CD14-positive monocyte (primary cell): ENCODE measurements around the gene KCNT1. TPM values are rescaled to one million over a fixed set of nuclear protein-coding genes. Genes with fewer than 3 reads are reported as not detected.
A peak's percentile ranks its signal among the peaks of the same experiment; 100 is the strongest.

Experiments
- DNase-seq, 3 donors: peaks; one replicate each; pipeline ENCODE4 v3.0.0-alpha.2; 2011 to 2022
- H2AFZ ChIP-seq: 2 replicates; pipeline ENCODE4 v1.6.0; 2012; ENCODE audit warnings: mild to moderate bottlenecking, low read depth, low read length, inconsistent platforms; ENCODE audit not compliant: insufficient read depth, poor library complexity, severe bottlenecking
- H3K27ac ChIP-seq, 2 donors: 1 replicate in 1 of 2; 2 replicates in 1 of 2; pipeline ENCODE4 v1.5.1; 2012 to 2013; ENCODE audit warnings: low read length in 2 of 2, control low read depth in 1 of 2, inconsistent platforms in 1 of 2, low read depth in 1 of 2, mild to moderate bottlenecking in 1 of 2
- H3K27me3 ChIP-seq, 2 donors: one replicate each; pipeline versions ENCODE4 v1.6.0 to v1.6.1; 2011 to 2013; ENCODE audit warnings: low read length in 2 of 2; ENCODE audit not compliant: control insufficient read depth in 2 of 2, insufficient read depth in 2 of 2
- H3K36me3 ChIP-seq, 2 donors: replicated peaks in 1 of 2; 1 replicate in 1 of 2; 2 replicates in 1 of 2; pipeline versions ENCODE4 v1.5.1 to v1.6.1; 2012 to 2013; ENCODE audit warnings: low read length in 2 of 2, control low read depth in 1 of 2, inconsistent platforms in 1 of 2, mild to moderate bottlenecking in 1 of 2; ENCODE audit not compliant: insufficient read depth in 2 of 2, control insufficient read depth in 1 of 2
- H3K4me1 ChIP-seq, 2 donors: 1 replicate in 1 of 2; 2 replicates in 1 of 2; pipeline versions ENCODE4 v1.5.1 to v1.6.1; 2012 to 2013; ENCODE audit warnings: low read length in 2 of 2, control low read depth in 1 of 2, inconsistent platforms in 1 of 2, mild to moderate bottlenecking in 1 of 2, moderate library complexity in 1 of 2; ENCODE audit not compliant: insufficient read depth in 2 of 2, control insufficient read depth in 1 of 2
- H3K4me2 ChIP-seq: replicated peaks from 2 replicates; pipeline ENCODE3; 2012; ENCODE audit warnings: low read length, moderate library complexity, mild to moderate bottlenecking; ENCODE audit not compliant: poor library complexity, severe bottlenecking; ENCODE audit errors: extremely low read depth
- H3K4me3 ChIP-seq, 3 experiments: fragments of 200-600 bp in 1 of 3; sonication (generic) in 1 of 3; replicated peaks in 1 of 3; 1 replicate in 2 of 3; 2 replicates in 1 of 3; pipeline ENCODE4 v1.5.1; 2011 to 2013; ENCODE audit warnings: low read length in 3 of 3, mild to moderate bottlenecking in 3 of 3, control low read depth in 2 of 3, low read depth in 2 of 3, inconsistent platforms in 1 of 3, moderate library complexity in 1 of 3
- H3K79me2 ChIP-seq: 2 replicates; pipeline ENCODE4 v1.6.0; 2012; ENCODE audit warnings: mild to moderate bottlenecking, control low read depth, inconsistent platforms, low read length, moderate library complexity; ENCODE audit not compliant: insufficient read depth
- H3K9ac ChIP-seq: 2 replicates; pipeline ENCODE4 v1.6.0; 2017; ENCODE audit warnings: low read length, mild to moderate bottlenecking; ENCODE audit not compliant: insufficient read depth, poor library complexity, severe bottlenecking
- H3K9me3 ChIP-seq, 2 donors: replicated peaks in 1 of 2; 1 replicate in 1 of 2; 2 replicates in 1 of 2; pipeline versions ENCODE4 v1.5.1 to v1.6.1; 2012 to 2013; ENCODE audit warnings: low read length in 2 of 2, control low read depth in 1 of 2; ENCODE audit not compliant: control insufficient read depth in 1 of 2, insufficient read depth in 1 of 2
- H4K20me1 ChIP-seq: 2 replicates; pipeline ENCODE4 v1.6.0; 2012; ENCODE audit warnings: mild to moderate bottlenecking, low read length, control low read depth, moderate library complexity; ENCODE audit not compliant: insufficient read depth
- H3K27ac Mint-ChIP-seq, 7 donors: one replicate each; pipeline ENCODE4 v1.8.0; 2020; ENCODE audit warnings: mild to moderate bottlenecking in 7 of 7, mixed read lengths in 7 of 7, moderate library complexity in 6 of 7, inconsistent platforms in 2 of 7
- H3K27me3 Mint-ChIP-seq, 3 donors: one replicate each; pipeline ENCODE4 v1.8.0; 2021 to 2022; ENCODE audit warnings: low read depth in 3 of 3, mild to moderate bottlenecking in 3 of 3, mixed read lengths in 3 of 3, moderate library complexity in 3 of 3, inconsistent platforms in 1 of 3
- H3K36me3 Mint-ChIP-seq, 2 donors: one replicate each; pipeline ENCODE4 v1.8.0; 2020; ENCODE audit warnings: mixed read lengths in 2 of 2, inconsistent platforms in 1 of 2, mild to moderate bottlenecking in 1 of 2
- H3K4me1 Mint-ChIP-seq: one replicate; pipeline ENCODE4 v1.8.0; 2020; ENCODE audit warnings: mild to moderate bottlenecking, mixed read lengths
- H3K4me3 Mint-ChIP-seq, 2 donors: one replicate each; pipeline ENCODE4 v1.8.0; 2020; ENCODE audit warnings: mild to moderate bottlenecking in 2 of 2, mixed read lengths in 2 of 2, moderate library complexity in 1 of 2
- H3K9me3 Mint-ChIP-seq, 7 donors: one replicate each; pipeline ENCODE4 v1.8.0; 2020 to 2022; ENCODE audit warnings: mixed read lengths in 7 of 7, mild to moderate bottlenecking in 6 of 7, moderate library complexity in 6 of 7, inconsistent platforms in 2 of 7
- WGBS: methylation state at CpG from one replicate; pipeline ENCODE4 v1.1.5; 2013; ENCODE audit warnings: missing lambda C conversion rate; ENCODE audit not compliant: insufficient coverage; 5-methylcytosine and 5-hydroxymethylcytosine counted together
- intact Hi-C, 2 donors: fragments of 100-400 bp; cut with micrococcal nuclease; formaldehyde crosslinking; loops; one replicate each; pipeline versions ENCODE4 v1.15.0 to v1.15.1; 2023
- polyA plus RNA-seq, 3 donors: library from polyadenylated mRNA; depleted of rRNA in 1 of 3; unstranded in 2 of 3; stranded (reverse) in 1 of 3; fragments of 300-500 nt in 2 of 3; fragments of >200 nt in 1 of 3; fragmentation: Illumina TruSeq in 2 of 3; gene quantifications; 1 replicate in 2 of 3; 2 replicates in 1 of 3; pipeline ENCODE4 v1.2.3, GENCODE V29; 2012 to 2021
- TF ChIP-seq, protein P1 (sequence below): fragments of 200-600 bp; IDR thresholded peaks from one replicate; pipeline ENCODE4 v1.8.0; 2022; ENCODE audit warnings: antibody characterized with exemption, mild to moderate bottlenecking

KCNT1 gene
- polyA plus RNA-seq, 3 donors = not detected

- no peak for DNase-seq
- TF ChIP-seq, protein P1, sequence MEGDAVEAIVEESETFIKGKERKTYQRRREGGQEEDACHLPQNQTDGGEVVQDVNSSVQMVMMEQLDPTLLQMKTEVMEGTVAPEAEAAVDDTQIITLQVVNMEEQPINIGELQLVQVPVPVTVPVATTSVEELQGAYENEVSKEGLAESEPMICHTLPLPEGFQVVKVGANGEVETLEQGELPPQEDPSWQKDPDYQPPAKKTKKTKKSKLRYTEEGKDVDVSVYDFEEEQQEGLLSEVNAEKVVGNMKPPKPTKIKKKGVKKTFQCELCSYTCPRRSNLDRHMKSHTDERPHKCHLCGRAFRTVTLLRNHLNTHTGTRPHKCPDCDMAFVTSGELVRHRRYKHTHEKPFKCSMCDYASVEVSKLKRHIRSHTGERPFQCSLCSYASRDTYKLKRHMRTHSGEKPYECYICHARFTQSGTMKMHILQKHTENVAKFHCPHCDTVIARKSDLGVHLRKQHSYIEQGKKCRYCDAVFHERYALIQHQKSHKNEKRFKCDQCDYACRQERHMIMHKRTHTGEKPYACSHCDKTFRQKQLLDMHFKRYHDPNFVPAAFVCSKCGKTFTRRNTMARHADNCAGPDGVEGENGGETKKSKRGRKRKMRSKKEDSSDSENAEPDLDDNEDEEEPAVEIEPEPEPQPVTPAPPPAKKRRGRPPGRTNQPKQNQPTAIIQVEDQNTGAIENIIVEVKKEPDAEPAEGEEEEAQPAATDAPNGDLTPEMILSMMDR = no peak
- no peaks in the 10 kb centered on the region for H3K79me2 ChIP-seq
- no peaks in the 10 kb centered on the region for H3K9me3 ChIP-seq
- no peaks in the 10 kb centered on the region for H3K36me3 ChIP-seq
- Mint-ChIP-seq H3K9me3 (peaks cover 0 to 2% (median 0%) of the 10 kb centered on the region in 7 donors), H3K4me1 (no peaks in the 10 kb centered on the region), H3K27me3 (peaks cover 0 to 10% (median 8%) of the 10 kb centered on the region in 3 donors), H3K27ac (peak overlapping the region in 1 of 7 donors; percentile 35), H3K36me3 (no peaks in the 10 kb centered on the region), H3K4me3 (no peak overlapping the region)
- intact Hi-C loops = no loop called here
- WGBS = 84% methylated on average over 14 of the region's 16 CpGs
- no peaks in the 10 kb centered on the region for H3K27me3 ChIP-seq
- H4K20me1 ChIP-seq = no peaks in the 10 kb centered on the region
- H3K4me2 ChIP-seq = no peak overlapping the region
- H3K4me3 ChIP-seq = no peak overlapping the region
- no peak overlapping the region for H2AFZ ChIP-seq
- H3K27ac ChIP-seq = no peak overlapping the region
- no peaks in the 10 kb centered on the region for H3K4me1 ChIP-seq
- H3K9ac ChIP-seq = no peak overlapping the region
These were observed 5.5 kb upstream of the KCNT1 start for GRCh38 chr9:135696446-135696845.

DNA sequence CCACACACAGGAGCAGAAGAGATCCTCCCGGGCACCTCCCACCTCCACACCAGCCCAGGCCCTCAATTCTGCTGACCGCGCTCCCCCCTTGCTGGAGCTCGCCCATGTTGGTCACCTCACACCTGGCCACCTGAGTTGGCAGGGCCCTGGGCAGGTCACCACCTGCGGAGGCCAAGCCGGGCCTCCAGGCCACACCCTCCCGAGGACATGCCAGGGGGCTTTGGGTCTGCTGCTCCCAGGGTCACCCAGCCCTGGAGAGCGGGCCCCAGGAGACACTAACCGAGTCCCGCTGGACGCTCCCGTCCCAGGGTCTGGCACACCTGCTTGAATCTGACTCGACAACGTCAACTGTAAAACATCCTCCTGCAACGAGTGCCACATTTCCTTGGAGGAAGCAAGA lies 4.8 kb upstream of the KCNT1 start:
- Histone ChIP-seq H3K4me1 (no peaks in the 10 kb centered on the region), H3K4me3 (no peak overlapping the region), H3K9ac (no peak overlapping the region), H2AFZ (no peak overlapping the region), H3K79me2 (no peaks in the 10 kb centered on the region), H3K36me3 (no peaks in the 10 kb centered on the region), H3K27me3 (no peaks in the 10 kb centered on the region), H3K27ac (no peak overlapping the region), H3K9me3 (no peaks in the 10 kb centered on the region), H4K20me1 (no peaks in the 10 kb centered on the region), H3K4me2 (no peak overlapping the region)
- no peak overlapping the region for H3K4me3 Mint-ChIP-seq
- H3K4me1 Mint-ChIP-seq = no peaks in the 10 kb centered on the region
- H3K36me3 Mint-ChIP-seq = no peaks in the 10 kb centered on the region
- peaks cover 0 to 2% (median 0%) of the 10 kb centered on the region in 7 donors for H3K9me3 Mint-ChIP-seq
- DNase-seq = no peak
- 79% methylated on average over 12 of the region's 15 CpGs for WGBS
- no peak overlapping the region for H3K27ac Mint-ChIP-seq
- intact Hi-C loops = no loop called here
- peaks cover 0 to 15% (median 8%) of the 10 kb centered on the region in 3 donors for H3K27me3 Mint-ChIP-seq
- TF ChIP-seq, protein P1 = no peak
